Colonic mucosa (tissue), 4 donors: Measurements from ENCODE around the gene GABARAP. TPM values are rescaled to one million over a fixed set of nuclear protein-coding genes. Genes with fewer than 3 reads are reported as not detected.

Source experiments
- DNase-seq: peaks from one replicate; pipeline ENCODE4 v3.0.0-alpha.2; 2020
- H3K27ac ChIP-seq: fragments of 200-600 bp; one replicate; pipeline ENCODE4 v1.8.0; 2021
- H3K27me3 ChIP-seq: fragments of 200-600 bp; one replicate; pipeline ENCODE4 v1.8.0; 2021
- H3K36me3 ChIP-seq: fragments of 200-600 bp; one replicate; pipeline ENCODE4 v1.8.0; 2021
- H3K4me1 ChIP-seq: fragments of 200-600 bp; one replicate; pipeline ENCODE4 v1.8.0; 2021; ENCODE audit warnings: mild to moderate bottlenecking
- H3K4me3 ChIP-seq: fragments of 200-600 bp; one replicate; pipeline ENCODE4 v1.8.0; 2021
- H3K9ac ChIP-seq, 2 donors: one replicate each; pipeline ENCODE4 v1.7.0; 2013; ENCODE audit warnings: control low read depth in 2 of 2, low read depth in 2 of 2, low read length in 2 of 2
- H3K9me3 ChIP-seq: fragments of 200-600 bp; one replicate; pipeline ENCODE4 v1.8.0; 2021
- CTCF ChIP-seq: fragments of 200-600 bp; IDR thresholded peaks from one replicate; pipeline ENCODE4 v1.8.0; 2022; ENCODE audit warnings: antibody characterized with exemption, mild to moderate bottlenecking
- intact Hi-C: fragments of 100-400 bp; cut with DNase I; formaldehyde crosslinking; loops from one replicate; pipeline ENCODE4 v1.14.1; 2022
- total RNA-seq, 2 donors: library from RNA; stranded (reverse); fragmentation: NEBNext Ultra II Directional in 1 of 2; extraction: Animal tissue kit (Norgen Biotek cat#: 25700) in 1 of 2; gene quantifications; one replicate each; pipeline ENCODE4 v1.2.1, GENCODE V29; 2021
- donor health status: healthy.
- donor health status: DM: no; HTN: no; CAD: no.
- donor health status: DM: no; HTN: no; CAD: no.

The GABARAP gene
- 100 to 1,000 TPM; 378 to 513 TPM for total RNA-seq

GRCh38 chr17:7241783-7242716, at the start of gene GABARAP:
Gene GABARAP (minus strand): TSS chr17:7242449. CDS start chr17:7242330, 119 bp downstream.
- H3K4me1 ChIP-seq = peaks cover 14% of the 10 kb centered on the region
- TF ChIP-seq CTCF = no peak

GRCh38 chr17:7290685-7291084, 48.4 kb upstream of the GABARAP start:
- Histone ChIP-seq H3K4me3 (no peak overlapping the region), H3K9ac (no peak overlapping the region), H3K27ac (no peak overlapping the region), H3K9me3 (no peaks in the 10 kb centered on the region), H3K27me3 (peaks cover 4% of the 10 kb centered on the region), H3K36me3 (no peaks in the 10 kb centered on the region), H3K4me1 (peaks cover 12% of the 10 kb centered on the region)
- intact Hi-C loops = no loop called here
- no peak for TF ChIP-seq CTCF
- DNase-seq = no peak

More at GRCh38 chr17:7241783-7242716, at the start of gene GABARAP:
- Histone ChIP-seq H3K4me3 (peak within 1 kb of the TSS; percentile 83), H3K9me3 (no peaks in the 10 kb centered on the region), H3K27me3 (no peaks in the 10 kb centered on the region), H3K36me3 (peaks cover 5% of the 10 kb centered on the region), H3K27ac (peak within 1 kb of the TSS; percentile 99), H3K9ac (peak within 1 kb of the TSS; percentile 90 to 100)
- intact Hi-C loops = no loop called here
- peak; percentile 96 for DNase-seq

- DNase-seq = no peak
- H3K9me3 ChIP-seq = no peaks in the 10 kb centered on the region
- H3K27ac ChIP-seq = no peak overlapping the region
- H3K4me1 ChIP-seq = peaks cover 12% of the 10 kb centered on the region
- H3K27me3 ChIP-seq = peaks cover 4% of the 10 kb centered on the region
- H3K9ac ChIP-seq = no peak overlapping the region
- TF ChIP-seq CTCF = no peak
- intact Hi-C loops = no loop called here
- no peak overlapping the region for H3K4me3 ChIP-seq
- H3K36me3 ChIP-seq = no peaks in the 10 kb centered on the region
Measured at GRCh38 chr17:7290166-7290565, 47.9 kb upstream of the GABARAP start.

GRCh38 chr17:7289256-7290032, 47.2 kb upstream of the GABARAP start:
- Histone ChIP-seq H3K4me1 (peaks cover 9% of the 10 kb centered on the region), H3K27ac (no peak overlapping the region), H3K9ac (no peak overlapping the region), H3K4me3 (no peak overlapping the region), H3K27me3 (peaks cover 4% of the 10 kb centered on the region), H3K36me3 (no peaks in the 10 kb centered on the region), H3K9me3 (no peaks in the 10 kb centered on the region)
- no peak for DNase-seq
- intact Hi-C loops = no loop called here
- TF ChIP-seq CTCF = no peak

DNA sequence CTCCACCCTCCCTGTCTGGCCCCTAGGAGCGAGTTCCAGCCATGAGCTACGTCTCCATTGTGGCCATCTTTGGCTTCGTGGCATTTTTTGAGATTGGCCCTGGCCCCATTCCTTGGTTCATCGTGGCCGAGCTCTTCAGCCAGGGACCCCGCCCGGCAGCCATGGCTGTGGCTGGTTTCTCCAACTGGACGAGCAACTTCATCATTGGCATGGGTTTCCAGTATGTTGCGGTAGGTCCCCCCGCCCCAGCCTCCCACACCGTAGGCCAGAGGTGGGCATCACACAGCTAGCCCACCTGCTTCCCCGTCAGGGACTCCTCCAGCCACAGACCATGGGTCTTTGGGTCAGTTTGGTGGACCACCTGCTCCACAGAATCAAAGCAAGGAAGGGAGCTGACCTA, 43.4 kb upstream of the GABARAP start:
- DNase-seq = no peak
- Histone ChIP-seq H3K9me3 (no peaks in the 10 kb centered on the region), H3K4me3 (no peak overlapping the region), H3K27me3 (peaks cover 8% of the 10 kb centered on the region), H3K4me1 (peaks cover 14% of the 10 kb centered on the region), H3K36me3 (no peaks in the 10 kb centered on the region), H3K9ac (no peak overlapping the region), H3K27ac (no peak overlapping the region)
- intact Hi-C loops = no loop called here
- TF ChIP-seq CTCF = no peak
